WERI-Rb-1 (cell line): ENCODE results near the gene ARHGEF12.

Source experiments
- DNase-seq: peaks from one replicate; pipeline ENCODE4 v3.0.0-alpha.2; 2020
- H3K27ac ChIP-seq: fragments of 250-450 bp; sonication (Bioruptor Pico); 2 replicates; pipeline ENCODE4 v1.5.1; 2020; ENCODE audit warnings: mild to moderate bottlenecking, moderate library complexity
- H3K27me3 ChIP-seq: fragments of 250-450 bp; sonication (Bioruptor Pico); 2 replicates; pipeline ENCODE4 v1.5.1; 2021; ENCODE audit warnings: mild to moderate bottlenecking, low read depth, moderate library complexity; ENCODE audit not compliant: insufficient read depth, severe bottlenecking
- H3K36me3 ChIP-seq: fragments of 250-450 bp; sonication (Bioruptor Pico); 2 replicates; pipeline ENCODE4 v1.5.1; 2020; ENCODE audit warnings: mild to moderate bottlenecking, moderate library complexity
- H3K4me3 ChIP-seq: 2 replicates; pipeline ENCODE4 v1.5.1; 2011; ENCODE audit warnings: low read depth, mild to moderate bottlenecking, control low read depth, low read length
- H3K9me3 ChIP-seq: fragments of 250-450 bp; sonication (Bioruptor Pico); 2 replicates; pipeline ENCODE4 v1.5.1; 2021; ENCODE audit warnings: mild to moderate bottlenecking, moderate library complexity; ENCODE audit not compliant: severe bottlenecking
- TF ChIP-seq, protein P1 (sequence below): IDR thresholded peaks from 2 replicates; pipeline ENCODE4 v1.5.1; 2011; ENCODE audit warnings: low read depth, mild to moderate bottlenecking, control low read depth, inconsistent platforms, low read length

ARHGEF12 gene

DNA sequence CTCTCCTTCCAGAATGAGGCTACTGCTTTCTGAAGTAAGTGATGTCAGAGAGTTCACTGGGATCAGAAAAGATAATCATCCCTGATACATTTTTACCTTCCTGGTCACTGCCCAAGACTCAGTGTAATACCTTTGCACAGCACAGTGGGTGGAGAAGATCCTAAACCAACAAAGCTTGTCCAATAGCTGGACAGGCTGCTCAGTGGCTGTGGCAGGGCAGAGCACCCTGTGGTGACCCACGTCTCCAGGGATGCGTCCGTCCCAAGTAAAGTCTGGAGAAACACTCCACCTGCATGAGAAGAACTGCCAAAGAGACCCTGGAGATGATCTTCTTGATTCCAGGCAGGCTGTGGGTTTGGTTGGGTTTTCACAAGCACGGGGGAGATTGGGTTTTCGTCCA is 42.1 kb upstream of the ARHGEF12 start:
- Histone ChIP-seq H3K27me3 (no peaks in the 10 kb centered on the region), H3K9me3 (no peaks in the 10 kb centered on the region)
- TF ChIP-seq, protein P1, sequence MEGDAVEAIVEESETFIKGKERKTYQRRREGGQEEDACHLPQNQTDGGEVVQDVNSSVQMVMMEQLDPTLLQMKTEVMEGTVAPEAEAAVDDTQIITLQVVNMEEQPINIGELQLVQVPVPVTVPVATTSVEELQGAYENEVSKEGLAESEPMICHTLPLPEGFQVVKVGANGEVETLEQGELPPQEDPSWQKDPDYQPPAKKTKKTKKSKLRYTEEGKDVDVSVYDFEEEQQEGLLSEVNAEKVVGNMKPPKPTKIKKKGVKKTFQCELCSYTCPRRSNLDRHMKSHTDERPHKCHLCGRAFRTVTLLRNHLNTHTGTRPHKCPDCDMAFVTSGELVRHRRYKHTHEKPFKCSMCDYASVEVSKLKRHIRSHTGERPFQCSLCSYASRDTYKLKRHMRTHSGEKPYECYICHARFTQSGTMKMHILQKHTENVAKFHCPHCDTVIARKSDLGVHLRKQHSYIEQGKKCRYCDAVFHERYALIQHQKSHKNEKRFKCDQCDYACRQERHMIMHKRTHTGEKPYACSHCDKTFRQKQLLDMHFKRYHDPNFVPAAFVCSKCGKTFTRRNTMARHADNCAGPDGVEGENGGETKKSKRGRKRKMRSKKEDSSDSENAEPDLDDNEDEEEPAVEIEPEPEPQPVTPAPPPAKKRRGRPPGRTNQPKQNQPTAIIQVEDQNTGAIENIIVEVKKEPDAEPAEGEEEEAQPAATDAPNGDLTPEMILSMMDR, result no peak

DNA sequence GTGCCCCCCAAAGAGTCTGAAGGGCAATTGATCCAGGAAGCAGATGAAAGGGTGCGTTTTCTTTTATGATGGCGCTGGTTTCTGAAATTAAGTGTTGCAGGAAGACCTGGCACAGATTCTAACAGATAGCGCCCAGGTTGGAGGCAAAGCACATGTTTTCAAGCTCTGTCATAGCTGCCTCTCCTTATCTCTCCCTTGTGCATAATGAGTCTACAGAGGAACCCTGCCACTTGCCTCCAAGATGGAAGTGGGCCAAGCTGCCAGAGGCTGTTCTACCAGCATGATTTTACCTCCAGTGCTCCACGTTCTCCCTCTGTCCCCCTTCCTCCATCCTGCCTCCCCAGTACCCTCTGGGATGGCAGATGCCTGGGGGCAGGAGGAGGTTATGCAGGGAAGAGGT is 41.1 kb upstream of the ARHGEF12 start:
- no peak overlapping the region for H3K27ac ChIP-seq
- TF ChIP-seq, protein P1, result no peak
- no peaks in the 10 kb centered on the region for H3K36me3 ChIP-seq
- no peak for DNase-seq
- no peaks in the 10 kb centered on the region for H3K9me3 ChIP-seq
- no peak overlapping the region for H3K4me3 ChIP-seq
- H3K27me3 ChIP-seq, result no peaks in the 10 kb centered on the region

More for the DNA sequence above, 42.1 kb upstream of the ARHGEF12 start:
- H3K36me3 ChIP-seq, result no peaks in the 10 kb centered on the region
- H3K27ac ChIP-seq, result no peak overlapping the region
- H3K4me3 ChIP-seq, result no peak overlapping the region
- no peak for DNase-seq

GRCh38 chr11:120296554-120296953 is 39.7 kb upstream of the ARHGEF12 start:
- Histone ChIP-seq H3K4me3 (no peak overlapping the region), H3K27ac (no peak overlapping the region), H3K36me3 (no peaks in the 10 kb centered on the region), H3K9me3 (no peaks in the 10 kb centered on the region), H3K27me3 (no peaks in the 10 kb centered on the region)
- TF ChIP-seq, protein P1, result no peak
- DNase-seq, result no peak

DNA sequence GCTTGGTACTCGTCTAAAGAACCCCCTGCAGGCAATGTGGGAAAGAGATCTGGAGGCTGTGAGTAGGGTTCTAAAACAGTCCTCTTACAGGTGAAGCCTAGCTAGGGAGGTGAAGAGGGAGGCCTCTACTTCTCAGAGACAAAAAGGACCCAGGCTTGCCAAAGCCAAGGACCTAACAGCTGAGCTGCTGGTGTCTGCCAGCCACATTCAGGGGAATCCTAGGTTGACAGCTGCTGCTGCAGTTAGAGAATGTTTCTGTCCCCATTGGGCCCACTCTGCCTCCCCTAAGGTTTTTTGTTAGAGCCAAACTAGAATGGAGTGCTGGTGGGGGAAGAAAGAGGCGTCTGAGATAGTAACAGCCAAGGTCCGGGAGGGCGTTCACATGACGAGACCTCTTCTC is 37.8 kb upstream of the ARHGEF12 start:
- Histone ChIP-seq H3K4me3 (no peak overlapping the region), H3K9me3 (no peaks in the 10 kb centered on the region), H3K27me3 (no peaks in the 10 kb centered on the region), H3K36me3 (no peaks in the 10 kb centered on the region), H3K27ac (no peak overlapping the region)
- no peak for DNase-seq
- TF ChIP-seq, protein P1, result no peak

DNA sequence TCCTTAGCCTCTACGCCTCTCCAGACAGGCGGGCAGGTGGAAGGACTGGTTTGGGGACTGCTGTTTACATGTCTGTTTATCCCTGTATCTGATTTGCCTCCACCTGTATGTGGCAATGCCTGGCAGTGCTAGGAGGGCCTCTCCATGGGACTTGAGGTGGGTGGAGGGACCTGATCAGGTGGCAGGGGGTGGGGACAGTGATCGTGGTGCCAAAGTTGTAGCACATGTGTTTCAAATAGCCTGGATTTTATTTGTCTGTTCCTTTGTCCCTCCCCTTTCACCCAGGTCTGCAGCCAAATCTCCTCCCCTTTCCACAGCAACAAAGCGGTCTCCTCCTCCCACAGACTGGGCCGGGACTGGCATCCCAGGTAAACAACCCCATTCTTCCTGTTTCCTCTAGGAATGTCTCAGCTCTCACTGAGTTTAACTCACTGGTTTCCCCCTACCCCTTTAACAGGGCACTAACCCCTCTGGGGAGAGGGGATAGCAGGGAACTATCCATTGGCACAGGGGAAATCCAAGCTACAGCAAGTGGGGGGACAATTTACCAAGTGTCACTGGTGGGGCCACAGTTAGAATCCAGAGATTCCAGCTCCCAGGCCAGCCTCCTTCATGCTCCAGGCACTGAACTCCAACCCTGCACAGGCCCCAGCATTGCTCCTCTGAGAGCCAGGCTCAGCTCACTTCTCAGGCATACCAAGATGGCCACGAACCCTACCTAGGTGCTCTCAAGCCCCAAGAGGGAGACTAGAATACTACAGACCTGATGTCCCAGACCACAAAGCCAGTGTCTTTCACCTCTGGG is 34.0 kb upstream of the ARHGEF12 start:
- DNase-seq, result no peak
- no peaks in the 10 kb centered on the region for H3K9me3 ChIP-seq
- TF ChIP-seq, protein P1, result no peak
- H3K27me3 ChIP-seq, result no peaks in the 10 kb centered on the region
- H3K36me3 ChIP-seq, result no peaks in the 10 kb centered on the region
- H3K4me3 ChIP-seq, result no peak overlapping the region
- H3K27ac ChIP-seq, result no peak overlapping the region
